Measurements from ENCODE around the gene PRKCB. TPM values are rescaled to one million over a fixed set of nuclear protein-coding genes. Genes with fewer than 3 reads are reported as not detected.

The PRKCB gene
- polyA plus RNA-seq, 2 of the 4 experiments (the other 2 are of a cell fraction): 0.09 to 0.22 TPM

- no peak for TF ChIP-seq EHMT2 (IDR thresholded peaks at IDR 0.05; ENCODE audit: low read depth)
- TF ChIP-seq MAFK (IDR thresholded peaks at IDR 0.05; ENCODE audit: partially characterized antibody): no peak
- TF ChIP-seq HOXB13 (CRISPR knock-in tag; IDR thresholded peaks at IDR 0.05; ENCODE audit: low read depth): no peak
- Histone ChIP-seq H3K4me2 (no peak overlapping the region), H3K4me1 (peaks cover 4% of the 10 kb centered on the region; the same call in 1 of the 3 replicates), H3K9me3 (no peaks in the 10 kb centered on the region), H3K4me3 (no peak overlapping the region), H3K27ac (no peak overlapping the region)
- POLR2A ChIA-PET: no interaction called here
- ATAC-seq (no peak), FAIRE-seq (no peak), DNase-seq (ENCODE audit: low read depth in 1 of 2, low spot score in 1 of 2) (no peak)
- WGBS (ENCODE audit: missing lambda C conversion rate): 48% methylated on average over 3 of the region's 3 CpGs
- CTCF ChIA-PET: no interaction called here
Observed at GRCh38 chr16:23871924-23872323, 36.1 kb downstream of the PRKCB start.

GRCh38 chr16:23874613-23875294 is 39.0 kb downstream of the PRKCB start:
- H3K4me3 ChIP-seq: no peak overlapping the region
- no peak overlapping the region for H3K4me2 ChIP-seq
- no peaks in the 10 kb centered on the region for H3K9me3 ChIP-seq
- FAIRE-seq (no peak), DNase-seq (ENCODE audit: low read depth in 1 of 2, low spot score in 1 of 2) (no peak), ATAC-seq (no peak)
- H3K4me1 ChIP-seq: peaks cover 4% of the 10 kb centered on the region; the same call in 1 of the 3 replicates
- TF ChIP-seq ESRRA (IDR thresholded peaks at IDR 0.05; ENCODE audit: borderline replicate concordance, low read length) (no peak), ZNF302 (CRISPR knock-in tag; IDR thresholded peaks at IDR 0.05) (no peak), CHD4 (IDR thresholded peaks at IDR 0.05; ENCODE audit: borderline replicate concordance) (no peak), ELK1 (IDR thresholded peaks at IDR 0.05; ENCODE audit: low read depth, low read length) (no peak), SREBF2 (IDR thresholded peaks at IDR 0.05) (no peak), EHMT2 (IDR thresholded peaks at IDR 0.05; ENCODE audit: low read depth) (no peak), BCL3 (IDR thresholded peaks at IDR 0.05) (no peak), HEYL (CRISPR knock-in tag; IDR thresholded peaks at IDR 0.05) (no peak), NFE2L2 (conservative IDR thresholded peaks at IDR 0.05; ENCODE audit: low read length) (no peak), CBX2 (IDR thresholded peaks at IDR 0.05; ENCODE audit: borderline replicate concordance, low read depth) (no peak), E2F6 (IDR thresholded peaks at IDR 0.05; ENCODE audit: borderline replicate concordance, low read depth) (no peak)
- CTCF ChIA-PET: interaction anchor here (0.6 to 1.5 kb wide), 2 partner anchors 13 to 642 kb away, joined by 3 to 4 read pairs; no protein-coding TSS in a partner anchor
- H3K27ac ChIP-seq: no peak overlapping the region
- 27% methylated on average over 5 of the region's 5 CpGs for WGBS (ENCODE audit: missing lambda C conversion rate)
- POLR2A ChIA-PET: no interaction called here

GRCh38 chr16:23876256-23876896 is 40.6 kb downstream of the PRKCB start:
- DNase-seq (ENCODE audit: low read depth in 1 of 2, low spot score in 1 of 2): no peak
- ChIA-PET CTCF (interaction anchor here (1.1 to 1.7 kb wide), 4 partner anchors 19 to 139 kb away, joined by 3 to 5 read pairs (median 4); no protein-coding TSS in a partner anchor), POLR2A (no interaction called here)
- FAIRE-seq: no peak
- Histone ChIP-seq H3K4me2 (no peak overlapping the region), H3K4me3 (no peak overlapping the region), H3K27ac (no peak overlapping the region), H3K4me1 (peaks cover 4% of the 10 kb centered on the region; the same call in 1 of the 3 replicates), H3K9me3 (no peaks in the 10 kb centered on the region)
- WGBS (ENCODE audit: missing lambda C conversion rate): 42% methylated on average over 6 of the region's 6 CpGs
- ATAC-seq: no peak
- TF ChIP-seq EP300 (IDR thresholded peaks at IDR 0.05) (no peak), ZC3H11A (IDR thresholded peaks at IDR 0.05) (no peak), POLR2AphosphoS2 (conservative IDR thresholded peaks at IDR 0.05; ENCODE audit: low read length) (no peak), CTCF (IDR thresholded peaks at IDR 0.05) (no peak), HOXA7 (CRISPR knock-in tag; IDR thresholded peaks at IDR 0.05) (no peak), NFE2L2 (conservative IDR thresholded peaks at IDR 0.05; ENCODE audit: low read length) (no peak), RNF2 (IDR thresholded peaks at IDR 0.05; ENCODE audit: borderline replicate concordance, low read depth) (no peak), BHLHE40 (IDR thresholded peaks at IDR 0.05; ENCODE audit: low read depth, low read length) (no peak), FOSL2 (IDR thresholded peaks at IDR 0.05) (no peak), FOSL2 (CRISPR knock-in tag; IDR thresholded peaks at IDR 0.05) (no peak), NPAS2 (CRISPR knock-in tag; IDR thresholded peaks at IDR 0.05; ENCODE audit: borderline replicate concordance) (no peak), TP53 (CRISPR knock-in tag; IDR thresholded peaks at IDR 0.05) (no peak), TFCP2L1 (CRISPR knock-in tag; IDR thresholded peaks at IDR 0.05) (no peak), MAZ (IDR thresholded peaks at IDR 0.05; ENCODE audit: borderline replicate concordance, low read depth, low read length) (no peak), EHF (CRISPR knock-in tag; IDR thresholded peaks at IDR 0.05) (no peak), HEYL (CRISPR knock-in tag; IDR thresholded peaks at IDR 0.05) (no peak), ZSCAN20 (CRISPR knock-in tag; IDR thresholded peaks at IDR 0.05) (no peak), HDAC2 (IDR thresholded peaks at IDR 0.05) (no peak), HOXB5 (CRISPR knock-in tag; IDR thresholded peaks at IDR 0.05) (no peak)

Measured in A549 (cell line).